Measurements from ENCODE around the gene TP73. TPM values are rescaled to one million over a fixed set of nuclear protein-coding genes. Genes with fewer than 3 reads are reported as not detected.

TP73 gene
- total RNA-seq, 1 experiment from 2014 or later: 2.6 TPM

GRCh38 chr1:3731583-3732433 lies 79.5 kb downstream of the TP73 start:
- peaks cover 6% of the 10 kb centered on the region; the same call in 1 of the 2 replicates for H3K27me3 ChIP-seq (ENCODE audit: low read length)
- no peak overlapping the region for H2AFZ ChIP-seq (ENCODE audit: low read length)
- H3K9ac ChIP-seq (ENCODE audit: low read length): no peak overlapping the region
- intact Hi-C loops (cut with micrococcal nuclease): no loop called here
- ChIA-PET CTCF (no interaction called here), POLR2A (ENCODE audit: unreplicated experiment) (no interaction called here)
- H4K20me1 ChIP-seq (ENCODE audit: low read length): no peaks in the 10 kb centered on the region
- TF ChIP-seq EZH2 (IDR thresholded peaks at IDR 0.05; ENCODE audit: low read length, unreplicated experiment) (no peak), CTCF (conservative IDR thresholded peaks at IDR 0.05; ENCODE audit: low read depth, low read length) (no peak), EZH2phosphoT487 (IDR thresholded peaks at IDR 0.05; ENCODE audit: borderline replicate concordance, low read length) (no peak)
- DNase-seq (no peak), ATAC-seq (no peak)
- no peak overlapping the region for H3K27ac ChIP-seq (ENCODE audit: low read length)
- no peaks in the 10 kb centered on the region for H3F3A ChIP-seq (ENCODE audit: low read length, unreplicated experiment)
- peaks cover 7% of the 10 kb centered on the region; the same call in 1 of the 2 replicates for H3K36me3 ChIP-seq (ENCODE audit: low read depth, low read length)
- BruUV-seq (replicated peaks): no TSS peak
- no peaks in the 10 kb centered on the region for H3K79me2 ChIP-seq (ENCODE audit: low read length)
- H3K4me3 ChIP-seq (ENCODE audit: low read length): no peak overlapping the region
- no peak overlapping the region for H3K4me2 ChIP-seq (ENCODE audit: low read length)
- no peaks in the 10 kb centered on the region for H3K4me1 ChIP-seq (ENCODE audit: insufficient read depth, low read length)
- H3K9me3 ChIP-seq (ENCODE audit: low read length): no peaks in the 10 kb centered on the region
- no peaks in the 10 kb centered on the region for H3K9me2 ChIP-seq (replicated peaks; ENCODE audit: low read length)

GRCh38 chr1:3732434-3733093 lies 80.2 kb downstream of the TP73 start:
- no peaks in the 10 kb centered on the region for H3F3A ChIP-seq (ENCODE audit: low read length, unreplicated experiment)
- no peaks in the 10 kb centered on the region for H3K9me3 ChIP-seq (ENCODE audit: low read length)
- no peaks in the 10 kb centered on the region for H3K9me2 ChIP-seq (replicated peaks; ENCODE audit: low read length)
- no peak overlapping the region for H3K4me2 ChIP-seq (ENCODE audit: low read length)
- no peak overlapping the region for H3K4me3 ChIP-seq (ENCODE audit: low read length)
- DNase-seq (no peak), ATAC-seq (no peak)
- no peaks in the 10 kb centered on the region for H3K4me1 ChIP-seq (ENCODE audit: insufficient read depth, low read length)
- no peaks in the 10 kb centered on the region for H4K20me1 ChIP-seq (ENCODE audit: low read length)
- H3K27me3 ChIP-seq (ENCODE audit: low read length): peaks cover 6% of the 10 kb centered on the region; the same call in 1 of the 2 replicates
- no peak overlapping the region for H2AFZ ChIP-seq (ENCODE audit: low read length)
- CTCF ChIA-PET: no interaction called here
- no peak overlapping the region for H3K9ac ChIP-seq (ENCODE audit: low read length)
- POLR2A ChIA-PET (ENCODE audit: unreplicated experiment): no interaction called here
- no peak overlapping the region for H3K27ac ChIP-seq (ENCODE audit: low read length)
- BruUV-seq (replicated peaks): no TSS peak
- no peaks in the 10 kb centered on the region for H3K79me2 ChIP-seq (ENCODE audit: low read length)
- no peak for TF ChIP-seq EZH2phosphoT487 (IDR thresholded peaks at IDR 0.05; ENCODE audit: borderline replicate concordance, low read length)
- no peak for TF ChIP-seq CTCF (conservative IDR thresholded peaks at IDR 0.05; ENCODE audit: low read depth, low read length)
- TF ChIP-seq EZH2 (IDR thresholded peaks at IDR 0.05; ENCODE audit: low read length, unreplicated experiment): no peak
- intact Hi-C loops (cut with micrococcal nuclease): no loop called here
- peaks cover 12% of the 10 kb centered on the region; the same call in 1 of the 2 replicates for H3K36me3 ChIP-seq (ENCODE audit: low read depth, low read length)

Measured in PC-3 (cell line).